ENCODE results near the gene MCM7. TPM values are rescaled to one million over a fixed set of nuclear protein-coding genes. Genes with fewer than 3 reads are reported as not detected.

The MCM7 gene
- polyA plus RNA-seq, 4 donors: 94.6 to 165 (median 144) TPM

DNA sequence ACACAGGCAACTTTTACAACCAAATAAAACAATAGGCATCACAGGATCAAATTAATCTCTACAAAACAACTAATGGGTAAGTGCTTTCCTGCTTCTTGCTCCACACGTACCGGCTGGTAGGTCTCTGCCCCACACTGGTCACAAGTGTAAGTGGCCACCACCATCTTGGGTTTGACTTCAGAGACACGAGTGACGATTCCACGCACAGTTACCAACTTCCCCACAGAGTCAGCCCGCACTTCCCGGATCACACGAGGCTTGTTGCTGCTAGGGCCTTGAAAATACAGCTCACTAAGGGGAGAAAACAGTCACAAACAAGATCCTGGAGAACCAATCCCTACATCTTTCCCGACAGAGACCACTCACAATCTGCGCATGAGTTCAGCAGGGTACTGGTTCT lies 2.3 kb downstream of the MCM7 start:
- no peak for DNase-seq (ENCODE audit: low read depth in 4 of 4, low spot score in 3 of 4)

DNA sequence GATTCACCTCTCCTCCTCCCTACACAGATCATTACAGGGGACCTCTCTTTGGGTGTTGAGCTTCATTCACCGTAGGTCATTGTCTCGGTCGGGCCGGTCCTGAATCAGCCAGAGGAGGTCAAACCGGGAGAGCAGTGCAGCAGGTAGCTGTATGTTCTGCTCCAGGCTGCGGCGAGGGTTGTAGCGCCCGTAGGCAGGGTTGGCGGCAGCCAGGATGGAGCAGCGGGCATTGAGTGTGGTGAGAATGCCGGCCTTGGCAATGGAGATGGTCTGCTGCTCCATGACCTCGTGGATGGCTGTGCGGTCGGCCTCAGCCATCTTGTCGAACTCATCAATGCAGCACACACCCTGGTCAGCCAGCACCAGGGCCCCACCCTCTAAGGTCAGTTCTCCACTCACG lies 5.5 kb downstream of the MCM7 start:
- no peak for DNase-seq (ENCODE audit: low read depth in 4 of 4, low spot score in 3 of 4)

- DNase-seq (ENCODE audit: low read depth in 4 of 4, low spot score in 3 of 4): no peak
Measured at GRCh38 chr7:100095289-100095688, 5.9 kb downstream of the MCM7 start.

DNA sequence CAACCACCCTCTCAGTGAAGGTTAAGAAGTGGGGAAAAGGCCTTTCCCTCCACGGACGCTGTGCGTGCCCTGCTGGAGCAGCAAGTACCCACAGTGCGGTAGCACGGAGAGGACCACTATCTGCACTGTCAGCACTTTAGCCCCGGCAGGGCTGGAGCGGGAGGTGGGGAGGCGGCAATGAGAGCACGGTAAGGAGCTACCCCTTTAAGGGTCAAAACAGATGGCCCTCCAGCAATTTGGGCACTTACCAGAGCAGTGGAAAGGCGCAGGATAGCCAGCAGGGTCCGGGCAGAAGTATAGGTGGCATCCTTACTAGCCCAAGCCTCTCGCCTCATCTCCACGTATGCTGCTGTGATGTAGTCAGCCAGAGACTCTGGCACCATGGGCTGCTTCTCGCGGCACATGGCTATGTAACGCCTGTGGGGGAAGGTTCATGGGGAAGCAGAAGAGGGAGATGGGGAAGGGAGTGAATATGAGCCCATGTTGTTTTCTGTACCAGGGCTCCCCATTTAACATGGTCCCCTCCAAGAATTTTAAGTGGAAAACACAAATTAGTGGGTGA lies 7.2 kb downstream of the MCM7 start:
- DNase-seq (ENCODE audit: low read depth in 4 of 4, low spot score in 3 of 4): no peak

GRCh38 chr7:100093498-100093897 lies 7.7 kb downstream of the MCM7 start:
- DNase-seq (ENCODE audit: low read depth in 4 of 4, low spot score in 3 of 4): no peak

GRCh38 chr7:100093054-100093453 lies 8.1 kb downstream of the MCM7 start:
- no peak for DNase-seq (ENCODE audit: low read depth in 4 of 4, low spot score in 3 of 4)

DNA sequence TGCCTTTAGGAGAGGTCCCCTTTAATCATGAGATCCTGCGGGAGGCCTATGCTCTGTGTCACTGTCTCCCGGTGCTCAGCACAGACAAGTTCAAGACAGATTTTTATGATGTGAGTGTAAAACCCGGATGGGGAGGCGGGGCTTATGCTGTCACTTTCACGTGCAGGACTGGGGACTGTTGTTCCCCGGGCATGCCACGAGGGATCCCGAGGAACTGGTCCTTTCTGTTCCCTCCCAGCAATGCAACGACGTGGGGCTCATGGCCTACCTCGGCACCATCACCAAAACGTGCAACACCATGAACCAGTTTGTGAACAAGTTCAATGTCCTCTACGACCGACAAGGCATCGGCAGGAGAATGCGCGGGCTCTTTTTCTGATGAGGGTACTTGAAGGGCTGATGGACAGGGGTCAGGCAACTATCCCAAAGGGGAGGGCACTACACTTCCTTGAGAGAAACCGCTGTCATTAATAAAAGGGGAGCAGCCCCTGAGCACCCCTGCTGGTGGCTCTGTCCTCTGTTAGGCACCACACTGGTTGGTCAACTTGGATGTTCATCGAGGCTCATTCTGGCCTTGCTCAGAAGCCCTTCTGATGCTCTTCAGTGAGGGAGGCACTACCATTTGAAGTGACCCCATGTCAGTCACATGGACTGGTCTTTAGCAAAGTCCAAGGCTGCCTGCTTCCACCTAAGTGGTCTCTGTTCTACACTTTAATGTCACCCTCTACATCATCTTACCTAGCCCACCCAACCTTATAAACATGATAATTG lies 9.6 kb downstream of the MCM7 start:
- no peak for DNase-seq (ENCODE audit: low read depth in 4 of 4, low spot score in 3 of 4)

- no peak for DNase-seq (ENCODE audit: low read depth in 4 of 4, low spot score in 3 of 4)
Measured at GRCh38 chr7:100090527-100091410, 10.4 kb downstream of the MCM7 start.

GRCh38 chr7:100089458-100090196 lies 11.6 kb downstream of the MCM7 start:
- DNase-seq (ENCODE audit: low read depth in 4 of 4, low spot score in 3 of 4): no peak

DNA sequence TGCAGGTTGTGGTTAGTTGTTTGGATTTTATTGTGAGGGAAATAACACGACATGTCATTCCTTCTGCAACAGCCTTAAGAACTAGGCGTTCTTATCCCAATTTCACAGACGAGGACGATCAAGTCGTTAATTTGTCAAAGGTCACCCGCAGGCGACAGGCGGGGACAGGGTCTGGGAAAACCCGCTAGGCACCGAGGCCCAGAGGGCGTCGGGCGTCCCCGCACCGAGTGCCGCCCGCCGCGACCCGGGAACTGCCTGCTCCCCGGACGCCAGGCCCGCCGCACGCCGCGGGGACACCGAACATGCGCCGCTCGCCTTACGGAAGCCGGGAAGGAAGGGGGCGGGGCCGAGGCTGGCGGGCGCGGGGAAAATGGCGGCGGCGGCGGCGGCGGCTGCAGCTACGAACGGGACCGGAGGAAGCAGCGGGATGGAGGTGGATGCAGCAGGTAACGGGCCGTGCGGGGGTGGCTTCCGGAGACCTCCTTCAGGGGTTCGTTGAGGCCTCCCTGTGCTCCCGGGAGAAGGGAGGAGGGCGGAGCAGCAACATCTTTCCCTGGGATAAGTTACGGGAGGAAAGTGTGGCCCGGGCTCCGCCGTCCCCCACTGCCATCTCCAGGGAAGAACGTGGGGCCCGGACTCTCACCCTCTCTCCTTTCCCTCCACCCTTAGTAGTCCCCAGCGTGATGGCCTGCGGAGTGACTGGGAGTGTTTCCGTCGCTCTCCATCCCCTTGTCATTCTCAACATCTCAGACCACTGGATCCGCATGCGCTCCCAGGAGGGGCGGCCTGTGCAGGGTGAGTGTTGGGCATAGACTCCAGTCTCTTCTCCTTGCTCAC lies 12.4 kb downstream of the MCM7 start, which contains the start of gene COPS6:
Gene COPS6 (plus strand): TSS at position 349 of the 837 bp plus-strand sequence. CDS start 22 bp downstream, at position 371.
- DNase-seq (ENCODE audit: low read depth in 4 of 4, low spot score in 3 of 4): no peak

DNA sequence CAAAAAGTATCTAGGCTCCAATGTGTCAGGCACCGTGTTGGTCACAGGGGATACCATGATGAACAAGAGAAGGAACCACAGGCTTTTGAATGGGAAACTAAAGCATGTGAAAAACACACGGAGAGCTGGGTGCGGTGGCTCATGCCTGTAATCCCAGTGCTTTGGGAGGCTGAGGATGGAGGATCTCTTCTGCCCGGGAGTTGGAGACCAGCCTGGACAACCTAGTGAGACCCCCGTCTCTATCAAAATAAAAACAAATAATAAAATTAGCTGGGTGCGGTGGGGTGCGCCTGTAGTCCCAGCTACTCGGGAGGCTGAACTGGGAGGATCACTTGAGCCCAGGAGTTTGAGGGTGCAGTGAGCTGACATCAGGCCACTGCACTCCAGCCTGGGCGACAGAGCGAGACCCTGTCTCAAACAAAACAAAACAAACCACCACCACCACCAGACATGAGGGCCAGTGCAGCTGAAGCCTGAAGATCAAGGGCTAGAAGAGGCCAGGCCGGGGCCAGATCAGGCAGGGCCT lies 13.0 kb downstream of the MCM7 start:
- no peak for DNase-seq (ENCODE audit: low read depth in 4 of 4, low spot score in 3 of 4)

DNA sequence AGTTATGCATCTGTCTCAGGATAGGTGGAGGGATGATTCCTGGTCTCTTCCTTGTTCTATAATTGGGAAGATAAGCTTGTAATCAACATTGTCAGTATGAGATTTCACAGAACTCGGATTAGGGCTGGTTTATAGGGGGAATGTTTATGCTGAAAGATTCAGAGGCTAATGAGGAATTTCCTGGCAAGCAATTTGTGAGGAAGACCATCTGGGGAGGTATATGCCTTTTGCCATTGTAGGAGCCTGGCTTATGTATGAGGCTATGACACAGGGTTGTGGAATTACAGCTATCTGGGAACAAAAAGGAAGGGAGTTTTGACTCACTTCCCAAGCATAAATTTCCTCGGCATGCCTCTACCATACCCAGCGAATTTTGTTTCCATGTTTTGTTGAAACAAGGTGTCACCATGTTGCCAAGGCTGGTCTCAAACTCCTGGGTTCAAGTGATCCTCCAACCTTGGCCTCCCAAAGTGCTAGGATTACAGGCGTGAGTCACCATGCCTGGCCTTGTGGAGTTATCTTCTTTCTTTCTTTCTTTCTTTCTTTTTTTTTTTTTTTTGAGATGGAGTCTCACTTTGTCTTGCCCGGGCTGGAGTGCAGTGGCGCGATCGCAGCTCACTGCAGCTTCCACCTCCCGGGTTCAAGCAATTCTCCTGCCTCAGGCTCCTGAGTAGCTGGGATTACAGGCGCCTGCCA lies 14.0 kb downstream of the MCM7 start:
- DNase-seq (ENCODE audit: low read depth in 4 of 4, low spot score in 3 of 4): no peak

DNA sequence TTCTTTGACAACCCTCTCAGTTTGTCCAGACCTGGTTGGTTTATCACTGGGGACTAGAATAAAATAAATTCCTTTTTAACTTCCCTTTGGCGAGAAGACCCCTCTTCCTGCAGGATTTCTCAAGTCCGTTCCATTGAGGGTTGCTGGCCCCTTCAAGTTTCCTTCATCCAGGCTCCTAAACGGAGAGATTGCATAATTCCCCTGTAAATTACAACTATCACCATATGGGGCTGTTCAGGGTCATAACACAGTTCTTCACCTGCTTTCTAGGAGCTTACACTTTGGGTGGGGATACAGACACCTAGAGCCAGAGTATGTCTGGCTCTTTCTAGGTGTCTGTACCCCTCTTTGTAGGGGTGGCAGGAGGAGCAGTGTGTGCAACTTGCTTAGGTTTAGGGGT lies 15.7 kb downstream of the MCM7 start:
- DNase-seq (ENCODE audit: low read depth in 4 of 4, low spot score in 3 of 4): no peak

- DNase-seq (ENCODE audit: low read depth in 4 of 4, low spot score in 3 of 4): no peak
Measured at GRCh38 chr7:100082978-100083377, 18.2 kb downstream of the MCM7 start.

- peak; percentile 96 to 99 (median 98) for DNase-seq (ENCODE audit: low read depth in 4 of 4, low spot score in 3 of 4)
Measured at GRCh38 chr7:100081535-100082102, 19.6 kb downstream of the MCM7 start, which contains the start of gene ZNF3. TSS of gene ZNF3 (minus strand) at chr7:100081723. CDS start at chr7:100077357, 4,366 bp downstream.

- DNase-seq (ENCODE audit: low read depth in 4 of 4, low spot score in 3 of 4): no peak
Measured at GRCh38 chr7:100080907-100081534, 20.2 kb downstream of the MCM7 start.

- no peak for DNase-seq (ENCODE audit: low read depth in 4 of 4, low spot score in 3 of 4)
Measured at GRCh38 chr7:100079024-100079560, 22.1 kb downstream of the MCM7 start.

GRCh38 chr7:100077205-100077604 lies 24.0 kb downstream of the MCM7 start:
- DNase-seq (ENCODE audit: low read depth in 4 of 4, low spot score in 3 of 4): no peak

All from left renal pelvis (tissue), 4 donors.